Measurements from ENCODE around the gene CLIC5. TPM values are rescaled to one million over a fixed set of nuclear protein-coding genes. Genes with fewer than 3 reads are reported as not detected.
"Not testable (repeated sequence)": the region's sequence is repeated elsewhere in the genome, so short reads cannot be mapped to it uniquely, and the experiment has no call there.

The CLIC5 gene
- total and polyA plus RNA-seq, 3 donors from 2014 or later, result 2.7 to 17.1 (median 4.8) TPM

- no peak for DNase-seq
- no peaks in the 10 kb centered on the region for H3K4me1 ChIP-seq
- no peaks in the 10 kb centered on the region for H3K36me3 ChIP-seq (ENCODE audit: low read depth, missing control alignments)
- 87 to 92% methylated on average over 11 of the region's 11 CpGs for WGBS, 2 donors
- H3K4me3 ChIP-seq, result no peak overlapping the region
- no peaks in the 10 kb centered on the region for H3K9me3 ChIP-seq
- no peak for TF ChIP-seq CTCF (IDR thresholded peaks at IDR 0.05)
- TF ChIP-seq POLR2A (IDR thresholded peaks at IDR 0.05), result no peak
- H3K27ac ChIP-seq, result no peak overlapping the region
- intact Hi-C loops (cut with DNase I; ENCODE audit: low total_unique reads), result loop anchor here (10.0 kb wide), 1 partner anchor 486 kb away; no protein-coding TSS in a partner anchor
- H3K27me3 ChIP-seq, result no peaks in the 10 kb centered on the region
These were observed 86.8 kb downstream of the CLIC5 start for GRCh38 chr6:45928721-45929305.

- no peak overlapping the region for H3K27ac ChIP-seq
- H3K4me1 ChIP-seq, result no peaks in the 10 kb centered on the region
- no peak overlapping the region for H3K4me3 ChIP-seq
- no peaks in the 10 kb centered on the region for H3K9me3 ChIP-seq
- 81 to 83% methylated on average over 9 of the region's 9 CpGs for WGBS, 2 donors
- no peaks in the 10 kb centered on the region for H3K36me3 ChIP-seq (ENCODE audit: low read depth, missing control alignments)
- TF ChIP-seq POLR2A (IDR thresholded peaks at IDR 0.05) (no peak), CTCF (IDR thresholded peaks at IDR 0.05) (no peak)
- no peaks in the 10 kb centered on the region for H3K27me3 ChIP-seq
- intact Hi-C loops (cut with DNase I; ENCODE audit: low total_unique reads), result loop anchor here (10.0 kb wide), 1 partner anchor 487 kb away; no protein-coding TSS in a partner anchor
- DNase-seq, result no peak
These were observed 88.0 kb downstream of the CLIC5 start for GRCh38 chr6:45927421-45928320.

GRCh38 chr6:45926423-45926822 is 89.2 kb downstream of the CLIC5 start:
- intact Hi-C loops (cut with DNase I; ENCODE audit: low total_unique reads), result loop anchor here (10.0 kb wide), 1 partner anchor 488 kb away; no protein-coding TSS in a partner anchor
- not testable (repeated sequence) for H3K4me3 ChIP-seq; H3K36me3 ChIP-seq (ENCODE audit: low read depth, missing control alignments); H3K27me3 ChIP-seq; DNase-seq; H3K4me1 ChIP-seq; H3K27ac ChIP-seq; H3K9me3 ChIP-seq
- WGBS, 2 donors, result 95 to 96% methylated on average over 8 of the region's 8 CpGs
- TF ChIP-seq CTCF (IDR thresholded peaks at IDR 0.05), result peak in 2 of 3 experiments; percentile 11 to 26

- intact Hi-C loops (cut with DNase I; ENCODE audit: low total_unique reads), result loop anchor here (10.0 kb wide), 1 partner anchor 490 kb away; no protein-coding TSS in a partner anchor
- whole genome bisulfite sequencing, 2 donors, result 75 to 76% methylated on average over 6 of the region's 6 CpGs
These were observed 90.8 kb downstream of the CLIC5 start for GRCh38 chr6:45924763-45925342.

More at GRCh38 chr6:45924763-45925342, 90.8 kb downstream of the CLIC5 start:
- Histone ChIP-seq H3K36me3 (ENCODE audit: low read depth, missing control alignments) (no peaks in the 10 kb centered on the region), H3K4me3 (no peak overlapping the region), H3K9me3 (no peaks in the 10 kb centered on the region), H3K27me3 (no peaks in the 10 kb centered on the region), H3K4me1 (no peaks in the 10 kb centered on the region), H3K27ac (no peak overlapping the region)
- DNase-seq, result no peak
- TF ChIP-seq POLR2A (IDR thresholded peaks at IDR 0.05) (no peak), CTCF (IDR thresholded peaks at IDR 0.05) (no peak)

All from testis (tissue), 3 donors.